SIG-M5 (cell line): ENCODE measurements around the gene HMOX1.
"Not testable (repeated sequence)": the region's sequence is repeated elsewhere in the genome, so short reads cannot be mapped to it uniquely, and the experiment has no call there.

Experiments used
- DNase-seq: peaks from one replicate; lab custom pipeline; 2025; lab: John Stamatoyannopoulos, UW

Gene HMOX1

DNA sequence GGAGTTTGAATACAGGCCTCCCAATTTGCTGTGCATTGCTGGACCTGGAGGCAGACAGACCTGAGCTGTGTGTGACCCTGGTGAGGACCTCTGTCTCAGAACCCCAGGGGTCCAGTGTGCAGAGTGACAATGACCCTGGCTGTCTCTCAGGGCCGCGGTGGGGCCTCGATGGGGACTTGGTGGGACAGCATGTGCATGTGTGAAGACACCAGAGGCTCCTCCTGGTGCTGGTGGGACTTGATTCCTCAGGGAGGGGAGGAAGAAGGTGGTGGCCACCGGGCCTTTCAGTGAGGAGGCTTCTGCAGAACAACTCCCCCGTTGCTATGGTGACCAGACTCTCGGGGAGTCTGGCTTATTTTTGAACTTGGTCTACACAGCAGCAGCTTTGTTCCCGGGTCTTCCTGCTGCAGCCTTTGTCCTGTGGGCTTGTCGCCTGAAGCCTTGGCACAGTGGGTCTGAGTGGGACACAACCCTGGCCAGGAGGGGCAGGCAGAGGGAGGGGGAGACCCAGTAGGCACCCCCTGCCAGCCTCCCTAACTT is 54.4 kb downstream of the HMOX1 start:
- DNase-seq: no peak

DNA sequence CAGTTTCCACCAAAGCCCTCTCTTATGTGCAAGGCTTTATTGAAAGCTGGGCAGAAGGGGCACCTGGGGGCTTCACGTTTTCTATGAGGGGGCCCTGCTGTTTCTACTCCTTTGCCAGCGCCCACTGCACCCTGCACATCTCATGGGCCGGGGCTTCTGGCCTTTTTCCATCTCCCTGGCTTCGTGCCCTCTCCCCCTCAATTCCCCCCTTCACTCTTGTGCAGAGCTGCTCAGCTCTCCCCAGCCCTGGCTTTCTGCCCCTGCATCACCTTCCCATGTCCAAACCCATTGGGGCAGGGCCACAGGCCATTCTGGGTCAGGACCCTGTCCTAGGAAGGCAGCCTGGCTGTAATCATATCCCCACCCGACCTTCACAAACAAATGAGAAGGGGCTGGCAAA is 55.5 kb downstream of the HMOX1 start:
- no peak for DNase-seq

DNA sequence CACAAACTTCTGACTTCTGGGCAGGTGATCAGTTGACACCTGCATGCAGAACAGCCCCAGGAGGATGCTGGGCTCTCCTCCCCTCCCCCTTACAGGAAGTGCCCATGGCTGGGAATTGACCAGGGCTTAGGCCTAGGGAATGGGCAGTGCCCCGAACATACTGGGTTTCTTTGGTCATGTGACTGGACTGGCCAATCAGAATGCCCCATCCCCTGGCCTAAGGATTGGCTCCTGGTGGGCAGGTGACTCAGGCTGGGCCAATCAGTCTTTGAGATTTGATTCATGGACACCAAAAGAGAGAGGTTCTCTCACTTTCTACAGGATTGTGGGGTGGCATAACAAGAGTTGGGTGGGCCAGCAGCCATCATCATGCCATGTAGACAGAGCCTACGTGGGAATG is 56.2 kb downstream of the HMOX1 start:
- no peak for DNase-seq

DNA sequence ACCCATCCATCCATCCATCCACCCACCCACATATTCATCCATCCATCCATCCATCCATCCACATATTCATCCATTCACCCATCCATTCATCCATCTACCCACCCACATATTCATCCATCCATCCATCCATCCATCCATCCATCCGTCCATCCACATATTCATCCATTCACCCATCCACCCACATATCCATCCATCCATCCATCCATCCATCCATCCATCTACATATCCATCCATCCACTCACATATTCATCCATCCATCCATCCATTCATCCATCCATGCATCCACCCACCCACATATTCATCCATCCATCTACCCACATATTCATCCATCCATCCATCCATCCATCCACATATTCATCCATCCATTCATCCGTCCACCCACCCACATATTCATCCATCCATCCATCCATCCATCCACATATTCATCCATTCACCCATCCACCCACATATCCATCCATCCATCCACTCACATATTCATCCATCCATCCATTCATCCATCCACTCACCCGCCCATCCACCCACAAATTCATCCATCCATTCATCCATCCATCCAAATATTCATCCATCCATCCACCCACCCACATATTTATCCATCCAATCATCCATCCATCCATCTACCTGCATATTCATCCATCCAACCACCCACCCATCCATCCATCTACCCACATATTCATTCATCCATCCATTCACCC is 57.9 kb downstream of the HMOX1 start:
- DNase-seq: not testable (repeated sequence)

- no peak for DNase-seq
Measured at GRCh38 chr22:35439365-35439717, 58.4 kb downstream of the HMOX1 start.

DNA sequence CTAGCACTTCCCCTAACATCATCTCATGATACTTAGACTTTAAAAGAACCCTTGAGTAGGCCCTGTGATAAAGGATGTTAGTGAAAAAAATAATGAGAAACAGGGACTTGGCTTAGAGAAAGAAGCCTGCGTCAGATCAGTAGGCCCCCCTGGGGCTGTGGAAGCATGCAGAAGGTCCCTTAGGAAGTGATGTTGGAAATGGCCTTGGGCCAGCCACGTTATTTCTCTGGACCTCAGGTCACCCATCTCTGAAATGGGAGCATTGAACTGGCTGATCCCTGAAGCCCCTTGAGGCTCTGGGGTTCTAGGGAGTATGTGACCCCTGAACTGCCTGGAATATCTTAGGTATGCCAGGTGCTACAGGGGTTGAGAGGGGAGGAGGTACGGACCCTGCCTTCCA is 59.2 kb downstream of the HMOX1 start:
- DNase-seq: no peak

DNA sequence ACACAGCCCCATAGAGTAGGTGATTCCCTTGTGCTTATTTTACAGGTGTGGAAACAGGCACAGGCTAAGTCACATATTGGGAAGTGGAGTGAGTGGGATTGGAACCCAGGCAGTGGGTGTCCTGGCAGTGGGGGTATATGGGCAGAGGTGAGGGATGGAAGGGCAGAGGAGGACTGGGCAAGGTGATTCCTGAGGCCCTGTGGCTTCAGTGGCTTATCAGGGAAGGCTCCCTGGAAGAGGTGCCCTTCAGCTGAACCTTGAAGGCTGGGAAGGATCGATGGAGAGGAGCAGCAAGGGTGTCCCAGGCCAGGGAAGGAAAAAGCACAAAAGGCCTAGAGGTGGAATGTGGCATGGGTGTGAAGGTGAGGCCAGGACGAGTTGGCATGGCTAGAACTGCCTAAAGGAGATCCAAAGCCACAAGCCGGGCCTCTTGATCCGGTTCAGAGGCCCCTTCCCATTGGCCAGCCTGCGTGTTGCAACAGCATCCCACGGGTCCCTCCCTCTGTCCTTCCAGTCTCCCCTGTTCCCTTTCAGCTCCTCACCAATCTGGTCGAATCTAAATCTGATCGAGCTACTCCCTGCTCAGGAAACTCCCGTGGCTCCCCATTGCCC is 60.7 kb downstream of the HMOX1 start:
- no peak for DNase-seq

- no peak for DNase-seq
Measured at GRCh38 chr22:35442471-35442870, 61.6 kb downstream of the HMOX1 start.

DNA sequence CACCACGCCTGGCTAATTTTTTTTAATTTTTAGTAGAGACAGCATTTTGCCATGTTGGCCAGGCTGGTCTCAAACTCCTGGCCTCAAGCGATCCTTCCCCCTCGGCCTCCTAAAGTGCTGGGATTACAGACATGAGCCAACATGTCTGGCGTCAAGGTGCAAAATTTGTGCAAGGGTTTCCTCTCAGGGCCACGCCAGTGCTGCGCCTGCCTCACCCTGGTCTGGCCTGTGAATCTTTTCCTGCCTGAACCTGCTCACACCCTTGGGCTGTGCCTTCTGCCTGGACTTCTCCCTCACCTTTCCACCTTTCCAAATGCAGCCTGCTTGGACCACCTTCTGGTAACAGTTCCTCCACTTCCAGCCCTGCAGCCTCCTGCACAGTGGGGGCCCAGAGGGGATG is 62.4 kb downstream of the HMOX1 start:
- no peak for DNase-seq
